Endometrial microvascular endothelial cells (primary cell): ENCODE data around the gene PDXDC1. TPM values are rescaled to one million over a fixed set of nuclear protein-coding genes. Genes with fewer than 3 reads are reported as not detected.
"Not testable (repeated sequence)": the region's sequence is repeated elsewhere in the genome, so short reads cannot be mapped to it uniquely, and the experiment has no call there.

Experiments
- in situ Hi-C: cut with HindIII; loops from 2 replicates; pipeline ENCODE4 v1.10.0; 2017; ENCODE audit warnings: low sequenced_read_pairs, low pct_unique_long_range_greater_than_20kb; ENCODE audit errors: inconsistent ontology term
- total RNA-seq: library from RNA; depleted of rRNA; stranded (reverse); fragments of >200 nt; gene quantifications from one replicate; pipeline ENCODE4 v1.2.3, GENCODE V29; 2015; ENCODE audit errors: inconsistent ontology term

The PDXDC1 gene
- total RNA-seq, 1 donor from 2014 or later, result 44.9 TPM

GRCh38 chr16:15099366-15099909, 124.6 kb downstream of the PDXDC1 start:
- in situ Hi-C loops, result not testable (repeated sequence)

- in situ Hi-C loops, result not testable (repeated sequence)
These were observed 125.7 kb downstream of the PDXDC1 start for GRCh38 chr16:15100372-15100987.

- in situ Hi-C loops, result not testable (repeated sequence)
These were observed 153.0 kb downstream of the PDXDC1 start for GRCh38 chr16:15127641-15128425.

GRCh38 chr16:15130256-15130932, 155.6 kb downstream of the PDXDC1 start:
- in situ Hi-C loops, result not testable (repeated sequence)

GRCh38 chr16:15130943-15131700, 156.3 kb downstream of the PDXDC1 start:
- in situ Hi-C loops, result not testable (repeated sequence)

GRCh38 chr16:15132719-15133428, 158.0 kb downstream of the PDXDC1 start:
- in situ Hi-C loops, result not testable (repeated sequence)

- in situ Hi-C loops, result not testable (repeated sequence)
These were observed 158.7 kb downstream of the PDXDC1 start for GRCh38 chr16:15133554-15133953.

- in situ Hi-C loops, result not testable (repeated sequence)
These were observed 160.1 kb downstream of the PDXDC1 start for GRCh38 chr16:15134752-15135482.

- in situ Hi-C loops, result not testable (repeated sequence)
These were observed 160.9 kb downstream of the PDXDC1 start for GRCh38 chr16:15135483-15136360.

GRCh38 chr16:15137514-15137913, 162.7 kb downstream of the PDXDC1 start:
- in situ Hi-C loops, result not testable (repeated sequence)

- in situ Hi-C loops, result not testable (repeated sequence)
These were observed 165.9 kb downstream of the PDXDC1 start for GRCh38 chr16:15140444-15141365.

- in situ Hi-C loops, result no loop called here
These were observed 166.8 kb downstream of the PDXDC1 start for GRCh38 chr16:15141586-15141985.

- in situ Hi-C loops, result not testable (repeated sequence)
These were observed 167.5 kb downstream of the PDXDC1 start for GRCh38 chr16:15142107-15142890.

GRCh38 chr16:15142891-15143600, 168.2 kb downstream of the PDXDC1 start:
- in situ Hi-C loops, result not testable (repeated sequence)
